Mesodermal cell (in vitro differentiated cells): ENCODE measurements around the gene XG.
"Not testable (repeated sequence)": the region's sequence is repeated elsewhere in the genome, so short reads cannot be mapped to it uniquely, and the experiment has no call there.

ENCODE experiments used
- H3K27ac ChIP-seq: 2 replicates; pipeline ENCODE4 v1.7.0; 2013; ENCODE audit warnings: mild to moderate bottlenecking, low read depth, low read length, moderate library complexity; ENCODE audit not compliant: severe bottlenecking
- H3K36me3 ChIP-seq: 2 replicates; pipeline ENCODE4 v1.7.1; 2013; ENCODE audit warnings: mild to moderate bottlenecking, low read length, moderate library complexity; ENCODE audit not compliant: control insufficient read depth, insufficient read depth
- H3K4me1 ChIP-seq: one replicate; pipeline ENCODE4 v1.7.1; 2013; ENCODE audit warnings: mild to moderate bottlenecking, low read length; ENCODE audit not compliant: insufficient read depth, control insufficient read depth, poor library complexity, severe bottlenecking
- H3K4me3 ChIP-seq: 2 replicates; pipeline ENCODE4 v1.7.0; 2013; ENCODE audit warnings: low read length, control low read depth, mild to moderate bottlenecking; ENCODE audit not compliant: insufficient read depth, poor library complexity, severe bottlenecking; ENCODE audit errors: extremely low read depth
- H3K9me3 ChIP-seq: 2 replicates; pipeline ENCODE4 v1.7.1; 2013; ENCODE audit warnings: mild to moderate bottlenecking, low read length, moderate library complexity; ENCODE audit not compliant: control insufficient read depth
- WGBS, 2 experiments: methylation state at CpG; one replicate each; pipeline ENCODE4 v1.1.5; 2013; ENCODE audit warnings: missing lambda C conversion rate in 2 of 2; ENCODE audit not compliant: insufficient coverage in 2 of 2; 5-methylcytosine and 5-hydroxymethylcytosine counted together

The XG gene

GRCh38 chrX:2796808-2797207 lies 45.0 kb downstream of the XG start:
- not testable (repeated sequence) for H3K36me3 ChIP-seq, H3K9me3 ChIP-seq, H3K4me3 ChIP-seq, H3K4me1 ChIP-seq, H3K27ac ChIP-seq
- WGBS, 2 experiments = 87 to 100% methylated on average over 4 to 7 of the region's 15 CpGs

GRCh38 chrX:2799369-2799768 lies 47.5 kb downstream of the XG start:
- Histone ChIP-seq H3K9me3 (no peaks in the 10 kb centered on the region), H3K4me3 (no peak overlapping the region), H3K27ac (no peak overlapping the region), H3K4me1 (no peaks in the 10 kb centered on the region), H3K36me3 (no peaks in the 10 kb centered on the region)
- 40 to 80% methylated on average over 1 of the region's 4 CpGs for WGBS, 2 experiments

- not testable (repeated sequence) for H3K27ac ChIP-seq
Measured at GRCh38 chrX:2799980-2800379, 48.1 kb downstream of the XG start.

GRCh38 chrX:2801223-2801622 lies 49.4 kb downstream of the XG start:
- 86 to 100% methylated on average over 1 of the region's 4 CpGs for WGBS, 2 experiments

More at GRCh38 chrX:2799980-2800379, 48.1 kb downstream of the XG start:
- not testable (repeated sequence) for H3K36me3 ChIP-seq, H3K9me3 ChIP-seq, H3K4me3 ChIP-seq, H3K4me1 ChIP-seq
- WGBS, 2 experiments = no CpG with 5 or more reads among the region's 5 CpGs

GRCh38 chrX:2802376-2803090 lies 50.7 kb downstream of the XG start:
- not testable (repeated sequence) for H3K27ac ChIP-seq, H3K9me3 ChIP-seq, H3K4me3 ChIP-seq, H3K4me1 ChIP-seq, H3K36me3 ChIP-seq
- 100% methylated on average over 1 of the region's 18 CpGs; no CpG with 5 or more reads in 1 of the 2 experiments for WGBS, 2 experiments

More at GRCh38 chrX:2801223-2801622, 49.4 kb downstream of the XG start:
- H3K4me3 ChIP-seq = no peak overlapping the region
- H3K4me1 ChIP-seq = peaks cover 3% of the 10 kb centered on the region
- no peaks in the 10 kb centered on the region for H3K36me3 ChIP-seq
- no peaks in the 10 kb centered on the region for H3K9me3 ChIP-seq
- H3K27ac ChIP-seq = no peak overlapping the region

- H3K4me1 ChIP-seq, H3K4me3 ChIP-seq, H3K27ac ChIP-seq, H3K36me3 ChIP-seq, H3K9me3 ChIP-seq: not testable (repeated sequence)
- 76 to 94% methylated on average over 3 to 4 of the region's 8 CpGs for WGBS, 2 experiments
Measured at GRCh38 chrX:2803486-2803885, 51.6 kb downstream of the XG start.

- not testable (repeated sequence) for H3K36me3 ChIP-seq, H3K4me3 ChIP-seq, H3K4me1 ChIP-seq, H3K9me3 ChIP-seq
- H3K27ac ChIP-seq = peak overlapping the region; percentile 64
- 17 to 40% methylated on average over 1 of the region's 18 CpGs for WGBS, 2 experiments
Measured at GRCh38 chrX:2804106-2804843, 52.4 kb downstream of the XG start.

- 16 to 20% methylated on average over 4 to 10 of the region's 20 CpGs for WGBS, 2 experiments
- not testable (repeated sequence) for H3K9me3 ChIP-seq, H3K4me1 ChIP-seq, H3K4me3 ChIP-seq, H3K36me3 ChIP-seq
- peak overlapping the region; percentile 64 for H3K27ac ChIP-seq
Measured at GRCh38 chrX:2804858-2805257, 53.0 kb downstream of the XG start.

GRCh38 chrX:2811271-2811670 lies 59.4 kb downstream of the XG start:
- no peak overlapping the region for H3K4me3 ChIP-seq
- H3K9me3 ChIP-seq = no peaks in the 10 kb centered on the region
- no peaks in the 10 kb centered on the region for H3K4me1 ChIP-seq
- WGBS, 2 experiments = 91 to 100% methylated on average over 2 to 4 of the region's 5 CpGs
- H3K36me3 ChIP-seq = no peaks in the 10 kb centered on the region
- H3K27ac ChIP-seq = no peak overlapping the region

- not testable (repeated sequence) for H3K27ac ChIP-seq, H3K4me3 ChIP-seq, H3K4me1 ChIP-seq, H3K9me3 ChIP-seq, H3K36me3 ChIP-seq
- 15 to 92% methylated on average over 2 to 6 of the region's 16 CpGs for WGBS, 2 experiments
Measured at GRCh38 chrX:2812161-2812907, 60.5 kb downstream of the XG start.
